ENCODE measurements around the gene GOLT1A. TPM values are rescaled to one million over a fixed set of nuclear protein-coding genes. Genes with fewer than 3 reads are reported as not detected.

Gene GOLT1A
- total and polyA plus RNA-seq, 2 donors (not counting 1 experiment from before 2014, with no cell fraction given): 0.50 TPM; not detected in 1

DNA sequence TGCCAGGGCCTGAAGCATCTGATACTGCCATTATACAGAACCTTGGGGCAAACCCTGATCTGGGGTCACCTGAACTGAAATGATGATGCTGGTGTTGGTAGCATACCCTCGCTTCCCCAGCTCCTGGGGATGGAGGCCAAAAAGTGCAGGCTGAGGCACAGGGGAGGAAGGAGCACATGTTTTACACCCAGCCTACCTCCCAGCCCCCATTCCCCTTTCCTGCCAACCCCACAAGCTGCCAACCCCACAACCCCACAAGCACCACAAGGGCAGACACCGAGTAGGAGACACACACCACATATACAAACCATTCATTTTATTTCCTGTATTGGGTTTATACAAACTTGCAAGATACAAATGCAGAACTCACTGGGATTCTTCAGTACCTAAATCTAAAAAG lies 4.8 kb upstream of the GOLT1A start:
- Histone ChIP-seq H3K9ac (ENCODE audit: insufficient read depth, low read length) (no peak overlapping the region), H3K79me2 (ENCODE audit: control insufficient read depth, insufficient read depth, low read length) (no peaks in the 10 kb centered on the region), H3K4me2 (ENCODE audit: extremely low read depth, insufficient read depth, low read length) (no peak overlapping the region), H3K9me3 (ENCODE audit: control insufficient read depth, insufficient read depth, low read depth, low read length) (no peaks in the 10 kb centered on the region), H2AFZ (ENCODE audit: low read length) (no peak overlapping the region), H4K20me1 (ENCODE audit: control insufficient read depth, extremely low read depth, insufficient read depth, low read length) (no peaks in the 10 kb centered on the region), H3K36me3 (ENCODE audit: control insufficient read depth, insufficient read depth, low read length) (no peaks in the 10 kb centered on the region), H3K27ac (ENCODE audit: insufficient read depth, low read length) (no peak overlapping the region), H3K4me3 (replicated peaks in 1 of 4; ENCODE audit: control extremely low read depth in 1 of 4, insufficient read depth in 1 of 4, low read depth in 3 of 4, low read length in 4 of 4) (no peak overlapping the region), H3K4me1 (ENCODE audit: control insufficient read depth, extremely low read depth, insufficient read depth, low read length) (no peaks in the 10 kb centered on the region), H3K27me3 (ENCODE audit: control insufficient read depth, insufficient read depth, low read length) (peaks cover 13% of the 10 kb centered on the region)
- no peak for DNase-seq (ENCODE audit: low read depth in 2 of 2)
- no peak for TF ChIP-seq EZH2 (IDR thresholded peaks at IDR 0.05; ENCODE audit: low read length, missing control alignments)
- TF ChIP-seq, protein P1, sequence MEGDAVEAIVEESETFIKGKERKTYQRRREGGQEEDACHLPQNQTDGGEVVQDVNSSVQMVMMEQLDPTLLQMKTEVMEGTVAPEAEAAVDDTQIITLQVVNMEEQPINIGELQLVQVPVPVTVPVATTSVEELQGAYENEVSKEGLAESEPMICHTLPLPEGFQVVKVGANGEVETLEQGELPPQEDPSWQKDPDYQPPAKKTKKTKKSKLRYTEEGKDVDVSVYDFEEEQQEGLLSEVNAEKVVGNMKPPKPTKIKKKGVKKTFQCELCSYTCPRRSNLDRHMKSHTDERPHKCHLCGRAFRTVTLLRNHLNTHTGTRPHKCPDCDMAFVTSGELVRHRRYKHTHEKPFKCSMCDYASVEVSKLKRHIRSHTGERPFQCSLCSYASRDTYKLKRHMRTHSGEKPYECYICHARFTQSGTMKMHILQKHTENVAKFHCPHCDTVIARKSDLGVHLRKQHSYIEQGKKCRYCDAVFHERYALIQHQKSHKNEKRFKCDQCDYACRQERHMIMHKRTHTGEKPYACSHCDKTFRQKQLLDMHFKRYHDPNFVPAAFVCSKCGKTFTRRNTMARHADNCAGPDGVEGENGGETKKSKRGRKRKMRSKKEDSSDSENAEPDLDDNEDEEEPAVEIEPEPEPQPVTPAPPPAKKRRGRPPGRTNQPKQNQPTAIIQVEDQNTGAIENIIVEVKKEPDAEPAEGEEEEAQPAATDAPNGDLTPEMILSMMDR (conservative IDR thresholded peaks at IDR 0.05 in 1 of 2, IDR thresholded peaks at IDR 0.05 in 1 of 2; ENCODE audit: low read depth in 1 of 2, low read length in 2 of 2): no peak

DNA sequence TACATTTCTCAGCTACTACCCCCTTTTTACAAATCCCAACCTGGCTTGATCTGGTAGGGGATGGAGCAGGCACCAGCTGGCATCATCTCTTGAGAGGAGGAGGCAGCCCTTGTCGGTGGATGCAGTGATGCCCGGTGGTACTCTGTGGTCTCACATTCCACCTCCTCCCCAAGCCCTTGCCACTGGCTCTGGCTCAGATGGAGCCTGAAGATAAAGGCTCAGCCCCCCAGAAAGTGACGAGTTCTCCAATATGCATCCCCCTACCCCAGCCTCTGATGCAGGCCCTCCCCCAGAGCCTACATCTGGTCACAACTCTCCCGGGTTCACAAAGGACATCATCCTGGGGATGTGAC lies 3.8 kb upstream of the GOLT1A start:
- no peaks in the 10 kb centered on the region for H3K79me2 ChIP-seq (ENCODE audit: control insufficient read depth, insufficient read depth, low read length)
- TF ChIP-seq, protein P1 (conservative IDR thresholded peaks at IDR 0.05 in 1 of 2, IDR thresholded peaks at IDR 0.05 in 1 of 2; ENCODE audit: low read depth in 1 of 2, low read length in 2 of 2): no peak
- TF ChIP-seq EZH2 (IDR thresholded peaks at IDR 0.05; ENCODE audit: low read length, missing control alignments): no peak
- no peaks in the 10 kb centered on the region for H3K4me1 ChIP-seq (ENCODE audit: control insufficient read depth, extremely low read depth, insufficient read depth, low read length)
- DNase-seq (ENCODE audit: low read depth in 2 of 2): no peak
- H3K9me3 ChIP-seq (ENCODE audit: control insufficient read depth, insufficient read depth, low read depth, low read length): no peaks in the 10 kb centered on the region
- no peak overlapping the region for H2AFZ ChIP-seq (ENCODE audit: low read length)
- H3K27me3 ChIP-seq (ENCODE audit: control insufficient read depth, insufficient read depth, low read length): peaks cover 22% of the 10 kb centered on the region
- no peak overlapping the region for H3K4me3 ChIP-seq (replicated peaks in 1 of 4; ENCODE audit: control extremely low read depth in 1 of 4, insufficient read depth in 1 of 4, low read depth in 3 of 4, low read length in 4 of 4)
- H3K27ac ChIP-seq (ENCODE audit: insufficient read depth, low read length): no peak overlapping the region
- H3K4me2 ChIP-seq (ENCODE audit: extremely low read depth, insufficient read depth, low read length): no peak overlapping the region
- H3K36me3 ChIP-seq (ENCODE audit: control insufficient read depth, insufficient read depth, low read length): no peaks in the 10 kb centered on the region
- no peaks in the 10 kb centered on the region for H4K20me1 ChIP-seq (ENCODE audit: control insufficient read depth, extremely low read depth, insufficient read depth, low read length)
- H3K9ac ChIP-seq (ENCODE audit: insufficient read depth, low read length): no peak overlapping the region

DNA sequence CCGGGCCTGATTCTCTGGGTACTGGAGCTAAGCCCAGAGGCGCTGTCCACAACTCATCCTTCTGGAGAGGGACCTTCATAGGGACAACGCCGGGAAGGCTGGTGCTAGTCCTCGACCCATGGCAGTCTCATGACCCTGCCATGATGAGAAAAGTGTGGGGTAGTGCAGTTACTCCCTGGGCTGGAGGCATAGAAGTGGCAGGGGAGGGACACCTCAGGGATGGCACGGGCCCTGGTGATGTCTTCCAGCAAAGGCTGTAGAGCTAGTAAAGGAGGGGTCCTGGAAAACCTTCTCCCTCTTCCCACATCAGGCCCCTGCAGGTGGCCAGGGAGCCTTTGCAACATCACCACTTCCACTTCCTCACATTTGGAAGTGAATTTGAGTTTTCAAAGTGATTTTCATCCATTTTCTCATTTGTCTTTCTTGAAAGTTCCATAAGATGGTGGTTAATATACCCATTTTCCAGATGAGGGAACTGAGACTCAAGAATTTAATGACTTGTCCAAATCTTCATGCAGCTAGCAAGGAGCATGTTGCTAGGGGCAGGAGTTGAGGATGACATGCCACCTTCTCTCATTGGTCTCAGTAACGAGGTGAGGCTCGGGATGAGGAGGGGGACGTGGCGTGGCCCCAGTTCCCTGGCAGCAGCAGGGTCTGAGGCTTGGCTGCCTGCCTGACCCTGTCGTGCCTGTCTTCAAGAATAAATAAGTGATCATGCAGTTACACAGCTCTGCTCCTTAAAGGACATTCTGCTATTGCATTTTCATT lies 3.3 kb upstream of the GOLT1A start:
- H3K9me3 ChIP-seq (ENCODE audit: control insufficient read depth, insufficient read depth, low read depth, low read length): no peaks in the 10 kb centered on the region
- TF ChIP-seq, protein P1 (conservative IDR thresholded peaks at IDR 0.05 in 1 of 2, IDR thresholded peaks at IDR 0.05 in 1 of 2; ENCODE audit: low read depth in 1 of 2, low read length in 2 of 2): no peak
- TF ChIP-seq EZH2 (IDR thresholded peaks at IDR 0.05; ENCODE audit: low read length, missing control alignments): no peak
- H3K4me3 ChIP-seq (replicated peaks in 1 of 4; ENCODE audit: control extremely low read depth in 1 of 4, insufficient read depth in 1 of 4, low read depth in 3 of 4, low read length in 4 of 4): no peak overlapping the region
- no peak overlapping the region for H3K4me2 ChIP-seq (ENCODE audit: extremely low read depth, insufficient read depth, low read length)
- no peaks in the 10 kb centered on the region for H4K20me1 ChIP-seq (ENCODE audit: control insufficient read depth, extremely low read depth, insufficient read depth, low read length)
- no peak overlapping the region for H2AFZ ChIP-seq (ENCODE audit: low read length)
- no peak overlapping the region for H3K27ac ChIP-seq (ENCODE audit: insufficient read depth, low read length)
- DNase-seq (ENCODE audit: low read depth in 2 of 2): no peak
- H3K27me3 ChIP-seq (ENCODE audit: control insufficient read depth, insufficient read depth, low read length): peaks cover 23% of the 10 kb centered on the region
- no peaks in the 10 kb centered on the region for H3K79me2 ChIP-seq (ENCODE audit: control insufficient read depth, insufficient read depth, low read length)
- no peaks in the 10 kb centered on the region for H3K36me3 ChIP-seq (ENCODE audit: control insufficient read depth, insufficient read depth, low read length)
- H3K4me1 ChIP-seq (ENCODE audit: control insufficient read depth, extremely low read depth, insufficient read depth, low read length): no peaks in the 10 kb centered on the region
- no peak overlapping the region for H3K9ac ChIP-seq (ENCODE audit: insufficient read depth, low read length)
